Neuron (in vitro differentiated cells): ENCODE data around the gene ZNF248.
"Not testable (repeated sequence)": the region's sequence is repeated elsewhere in the genome, so short reads cannot be mapped to it uniquely, and the experiment has no call there.

Source experiments
- H2AFZ ChIP-seq: one replicate; pipeline ENCODE4 v1.6.1; 2013; ENCODE audit warnings: low read depth, mild to moderate bottlenecking, inconsistent platforms, low read length, moderate library complexity
- H3K27me3 ChIP-seq: one replicate; pipeline ENCODE4 v1.6.1; 2013; ENCODE audit warnings: low read length; ENCODE audit not compliant: insufficient read depth
- H3K36me3 ChIP-seq: one replicate; pipeline ENCODE4 v1.6.1; 2013; ENCODE audit warnings: low read length; ENCODE audit not compliant: insufficient read depth
- H3K4me1 ChIP-seq: one replicate; pipeline ENCODE4 v1.6.1; 2013; ENCODE audit warnings: low read length; ENCODE audit not compliant: insufficient read depth
- H3K4me3 ChIP-seq: 2 replicates; pipeline ENCODE4 v1.5.1; 2013; ENCODE audit warnings: mild to moderate bottlenecking, low read length, moderate library complexity
- H3K9me3 ChIP-seq: one replicate; pipeline ENCODE4 v1.6.1; 2013; ENCODE audit warnings: low read length

The ZNF248 gene

GRCh38 chr10:37758074-37758473 lies 99.3 kb downstream of the ZNF248 start:
- no peaks in the 10 kb centered on the region for H3K27me3 ChIP-seq
- no peak overlapping the region for H2AFZ ChIP-seq
- H3K4me3 ChIP-seq: no peak overlapping the region
- peaks cover 2% of the 10 kb centered on the region for H3K4me1 ChIP-seq
- no peaks in the 10 kb centered on the region for H3K9me3 ChIP-seq
- H3K36me3 ChIP-seq: no peaks in the 10 kb centered on the region

- Histone ChIP-seq H3K9me3 (no peaks in the 10 kb centered on the region), H3K27me3 (no peaks in the 10 kb centered on the region), H2AFZ (no peak overlapping the region), H3K36me3 (no peaks in the 10 kb centered on the region), H3K4me3 (no peak overlapping the region), H3K4me1 (no peaks in the 10 kb centered on the region)
Measured at GRCh38 chr10:37754538-37755323, 102.7 kb downstream of the ZNF248 start.

GRCh38 chr10:37752334-37752875 lies 105.0 kb downstream of the ZNF248 start:
- H3K4me3 ChIP-seq: no peak overlapping the region
- H3K36me3 ChIP-seq: no peaks in the 10 kb centered on the region
- no peaks in the 10 kb centered on the region for H3K9me3 ChIP-seq
- H2AFZ ChIP-seq: no peak overlapping the region
- H3K27me3 ChIP-seq: no peaks in the 10 kb centered on the region
- no peaks in the 10 kb centered on the region for H3K4me1 ChIP-seq

- H3K27me3 ChIP-seq: no peaks in the 10 kb centered on the region
- no peak overlapping the region for H2AFZ ChIP-seq
- H3K4me1 ChIP-seq: no peaks in the 10 kb centered on the region
- no peaks in the 10 kb centered on the region for H3K36me3 ChIP-seq
- H3K9me3 ChIP-seq: no peaks in the 10 kb centered on the region
- H3K4me3 ChIP-seq: no peak overlapping the region
Measured at GRCh38 chr10:37748170-37748569, 109.2 kb downstream of the ZNF248 start.

- Histone ChIP-seq H3K4me3 (no peak overlapping the region), H3K4me1 (no peaks in the 10 kb centered on the region), H3K27me3 (no peaks in the 10 kb centered on the region), H2AFZ (no peak overlapping the region), H3K9me3 (no peaks in the 10 kb centered on the region), H3K36me3 (no peaks in the 10 kb centered on the region)
Measured at GRCh38 chr10:37747081-37747480, 110.3 kb downstream of the ZNF248 start.

- no peaks in the 10 kb centered on the region for H3K9me3 ChIP-seq
- no peaks in the 10 kb centered on the region for H3K27me3 ChIP-seq
- no peak overlapping the region for H3K4me3 ChIP-seq
- H3K36me3 ChIP-seq: no peaks in the 10 kb centered on the region
- no peaks in the 10 kb centered on the region for H3K4me1 ChIP-seq
- H2AFZ ChIP-seq: no peak overlapping the region
Measured at GRCh38 chr10:37741831-37742230, 115.6 kb downstream of the ZNF248 start.

GRCh38 chr10:37739181-37739580 lies 118.2 kb downstream of the ZNF248 start:
- Histone ChIP-seq H2AFZ (no peak overlapping the region), H3K4me3 (no peak overlapping the region), H3K36me3 (no peaks in the 10 kb centered on the region), H3K27me3 (no peaks in the 10 kb centered on the region), H3K9me3 (no peaks in the 10 kb centered on the region), H3K4me1 (no peaks in the 10 kb centered on the region)

- not testable (repeated sequence) for H3K27me3 ChIP-seq, H2AFZ ChIP-seq, H3K9me3 ChIP-seq, H3K4me1 ChIP-seq, H3K36me3 ChIP-seq, H3K4me3 ChIP-seq
Measured at GRCh38 chr10:37738241-37738640, 119.2 kb downstream of the ZNF248 start.

GRCh38 chr10:37737336-37737735 lies 120.1 kb downstream of the ZNF248 start:
- Histone ChIP-seq H2AFZ (no peak overlapping the region), H3K27me3 (no peaks in the 10 kb centered on the region), H3K36me3 (no peaks in the 10 kb centered on the region), H3K4me1 (no peaks in the 10 kb centered on the region), H3K4me3 (no peak overlapping the region), H3K9me3 (no peaks in the 10 kb centered on the region)

GRCh38 chr10:37736120-37736519 lies 121.3 kb downstream of the ZNF248 start:
- Histone ChIP-seq H3K27me3 (no peaks in the 10 kb centered on the region), H2AFZ (no peak overlapping the region), H3K9me3 (no peaks in the 10 kb centered on the region), H3K36me3 (no peaks in the 10 kb centered on the region), H3K4me1 (no peaks in the 10 kb centered on the region), H3K4me3 (no peak overlapping the region)

- no peak overlapping the region for H2AFZ ChIP-seq
- no peaks in the 10 kb centered on the region for H3K27me3 ChIP-seq
- H3K4me1 ChIP-seq: no peaks in the 10 kb centered on the region
- no peak overlapping the region for H3K4me3 ChIP-seq
- H3K36me3 ChIP-seq: no peaks in the 10 kb centered on the region
- H3K9me3 ChIP-seq: no peaks in the 10 kb centered on the region
Measured at GRCh38 chr10:37734971-37735370, 122.4 kb downstream of the ZNF248 start.
